Measurements from ENCODE around the gene AMBRA1.

The AMBRA1 gene

DNA sequence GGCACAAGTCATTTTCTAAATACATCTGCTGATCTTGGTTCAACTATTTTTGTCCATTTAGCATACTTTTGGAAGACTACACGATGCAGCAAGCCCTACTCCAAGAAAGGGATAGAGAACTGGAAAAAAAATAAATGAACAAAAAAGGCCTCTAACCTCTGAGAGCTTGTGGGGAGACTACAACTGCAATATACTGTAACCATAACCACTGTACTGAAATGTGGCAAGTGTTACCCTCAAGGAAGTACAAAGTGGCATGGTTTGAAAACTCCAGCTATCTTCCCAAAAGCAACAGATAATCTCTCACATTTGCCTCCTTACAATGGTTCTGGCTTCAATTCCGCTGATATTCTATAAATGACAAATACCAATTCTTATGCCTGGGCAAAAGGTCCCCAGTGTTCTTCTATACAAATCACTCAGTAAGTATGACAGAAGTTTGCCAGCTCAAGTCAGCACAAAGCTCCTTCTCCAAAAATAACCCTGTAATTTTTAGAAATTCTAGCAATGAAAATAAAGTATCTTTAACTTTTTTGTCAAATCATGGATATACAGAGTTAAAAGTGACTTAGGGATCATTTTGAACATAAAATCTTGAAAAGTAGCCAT lies 22.9 kb downstream of the AMBRA1 start:
- DNase-seq: no peak

DNA sequence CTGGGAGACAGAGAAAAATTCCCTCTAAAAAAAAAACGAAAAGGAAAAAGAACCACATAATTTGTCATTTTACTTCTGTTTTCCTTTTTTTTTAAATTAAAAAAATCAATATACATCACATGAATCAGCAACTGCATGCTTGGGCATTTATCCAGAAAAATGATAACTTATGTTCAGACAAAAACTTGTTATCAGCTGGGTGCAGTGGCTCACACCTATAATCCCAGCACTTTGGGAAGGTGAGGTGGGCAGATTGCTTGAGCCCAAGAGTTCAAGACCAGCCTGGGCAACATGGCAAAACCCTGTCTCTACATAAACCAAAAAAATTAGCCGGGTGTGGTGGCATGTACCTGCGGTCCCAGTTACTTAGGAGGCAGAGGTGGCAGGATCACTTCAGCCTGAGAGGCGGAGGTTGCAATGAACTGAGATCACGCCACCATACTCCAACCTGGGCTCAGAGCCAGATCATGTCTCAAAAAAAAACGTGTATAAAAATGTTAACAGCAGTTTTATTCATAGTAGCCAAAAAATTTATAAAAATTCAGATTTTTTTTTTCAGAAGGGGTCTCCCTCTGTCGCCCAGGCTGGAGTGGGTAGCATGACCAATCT lies 28.5 kb downstream of the AMBRA1 start:
- DNase-seq: no peak

DNA sequence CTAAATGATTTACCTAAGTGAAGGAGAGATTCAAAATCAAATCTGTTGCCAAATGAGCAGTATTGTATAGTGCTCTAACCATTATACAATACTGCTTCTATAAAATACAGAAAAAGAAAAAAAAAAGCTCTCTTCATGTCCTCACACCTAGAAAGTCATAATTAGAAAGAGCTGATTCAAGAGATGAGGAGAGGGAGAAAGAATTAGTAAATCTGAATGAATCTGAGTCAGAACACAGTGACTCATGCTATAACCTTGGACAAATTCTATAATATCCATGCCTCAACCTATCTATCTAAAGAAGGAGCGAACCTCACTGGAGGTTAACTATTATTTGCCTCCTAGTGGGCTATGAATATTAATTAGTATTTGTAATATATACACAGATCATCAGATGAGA lies 29.4 kb downstream of the AMBRA1 start:
- no peak for DNase-seq

DNA sequence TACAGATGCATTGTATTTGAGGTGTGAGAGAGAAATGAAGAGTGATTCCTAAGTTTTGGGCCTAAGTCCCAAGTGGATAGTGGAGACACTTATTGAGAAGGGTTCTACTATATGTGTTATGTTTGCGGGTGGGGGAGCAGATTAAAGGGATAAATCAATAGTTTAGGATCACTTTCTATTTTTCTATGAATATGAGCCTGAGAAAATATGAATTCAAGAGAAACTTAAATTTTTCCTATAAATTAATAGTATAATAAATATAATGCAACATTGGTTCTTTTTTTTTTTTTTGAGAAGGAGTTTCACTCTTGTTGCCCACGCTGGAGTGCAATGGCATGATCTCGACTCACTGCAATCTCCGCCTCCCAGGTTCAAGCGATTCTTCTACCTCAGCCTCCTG lies 31.3 kb downstream of the AMBRA1 start:
- no peak for DNase-seq

DNA sequence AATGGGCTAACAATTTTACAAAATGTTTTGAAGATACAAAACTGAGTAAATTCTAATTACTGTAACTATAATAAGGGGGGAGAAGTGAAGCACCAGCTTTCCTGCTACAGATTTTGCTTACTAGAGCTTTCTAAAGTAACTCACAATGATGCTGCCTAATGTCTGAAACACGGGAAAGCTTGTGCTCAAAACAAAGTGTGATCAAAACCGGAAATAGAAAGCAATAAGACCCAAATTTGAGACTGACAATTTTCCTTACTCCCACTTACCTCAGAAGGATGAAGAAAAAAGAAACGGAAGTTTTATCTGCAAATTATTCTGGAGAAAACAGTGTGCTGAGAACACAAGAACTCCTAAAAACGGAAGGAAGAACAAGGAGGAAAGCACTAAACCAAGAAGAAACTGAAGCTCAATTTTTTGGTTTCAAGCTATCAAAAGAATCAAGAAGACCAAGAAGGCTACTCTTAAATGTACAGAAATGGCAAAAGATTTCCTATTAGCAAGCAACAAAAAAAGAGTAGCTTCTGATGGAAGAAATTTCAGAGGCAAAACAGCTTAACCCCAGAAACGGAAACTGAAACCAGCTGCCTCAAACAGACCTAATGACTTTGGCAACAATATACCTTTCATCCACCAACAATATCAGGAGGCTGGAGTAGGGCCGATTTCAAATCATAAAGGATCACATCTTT lies 33.4 kb downstream of the AMBRA1 start:
- DNase-seq: peak; percentile 35

DNA sequence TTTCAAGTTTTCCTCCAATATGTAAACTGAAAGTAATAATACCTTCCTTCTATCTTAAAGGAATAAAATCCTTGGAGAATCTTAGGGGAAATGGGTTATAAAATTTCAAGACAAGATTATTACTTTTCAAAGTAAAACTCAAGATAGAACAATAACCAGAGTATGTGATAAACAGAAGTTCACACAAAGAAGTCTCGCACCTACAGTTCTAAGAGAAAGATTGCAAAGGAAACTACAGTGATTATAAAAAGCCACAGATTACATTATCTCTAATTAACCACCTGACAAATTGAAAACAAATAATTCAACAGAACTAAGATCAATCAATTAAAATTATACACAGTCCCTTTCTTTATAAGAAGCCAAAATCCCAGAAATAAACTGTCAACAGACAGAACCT lies 34.0 kb downstream of the AMBRA1 start:
- DNase-seq: no peak

DNA sequence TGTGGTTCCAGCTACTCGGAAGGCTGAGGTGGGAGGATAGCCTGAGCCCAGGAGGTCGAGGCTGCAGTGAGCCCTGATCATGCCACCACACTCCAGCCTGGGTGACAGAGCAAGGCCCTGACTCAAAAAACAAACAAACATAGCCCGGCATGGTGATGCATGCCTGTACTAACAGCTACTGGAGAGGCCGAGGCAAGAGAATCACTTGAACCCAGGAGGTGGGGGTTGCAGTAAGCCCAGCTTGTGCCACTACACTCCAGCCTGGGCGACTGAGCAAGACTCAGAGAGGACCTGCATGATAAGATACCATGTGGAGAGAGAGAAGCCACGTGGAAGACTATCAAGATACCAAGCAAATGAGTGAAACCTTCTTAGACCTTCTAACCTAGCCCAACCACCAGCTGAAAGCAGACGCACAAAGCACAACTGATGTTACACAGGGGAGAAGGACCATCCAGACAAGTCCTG lies 36.1 kb downstream of the AMBRA1 start:
- DNase-seq: no peak

DNA sequence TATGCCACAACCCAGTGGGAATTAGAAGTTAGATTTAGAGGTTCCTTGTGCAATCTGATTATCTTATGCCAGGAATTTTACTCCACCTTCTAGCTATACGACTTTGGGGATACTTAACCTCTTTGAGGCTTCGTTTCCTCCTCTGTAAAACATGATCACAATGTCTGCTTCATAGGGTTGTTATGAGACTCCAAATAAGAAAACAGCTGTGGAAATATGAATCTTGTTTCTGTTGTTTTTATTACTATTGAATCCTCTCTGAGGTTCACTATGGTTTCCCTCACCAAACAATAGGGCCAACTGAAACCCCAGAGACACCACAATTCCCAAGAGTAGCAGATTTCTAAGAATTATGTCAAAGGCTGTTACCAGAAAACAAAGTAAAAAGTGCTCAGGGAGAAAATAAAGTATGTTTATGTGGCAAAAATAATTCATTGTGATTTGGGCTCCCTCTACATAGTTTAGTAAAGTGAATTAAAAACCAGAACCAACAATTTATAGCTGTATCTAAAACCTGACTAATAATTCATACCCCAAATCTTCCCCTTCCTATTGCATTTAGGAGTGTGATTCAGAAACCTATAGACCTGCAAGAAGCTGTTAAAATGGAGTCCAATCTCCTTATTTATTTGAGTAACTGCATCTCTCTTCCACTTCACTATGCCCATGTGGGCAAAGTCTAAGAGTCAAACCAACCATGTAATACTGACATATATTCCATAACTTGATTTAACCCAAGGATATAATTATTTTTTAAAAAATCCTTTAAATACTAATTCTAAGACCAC lies 38.4 kb downstream of the AMBRA1 start:
- no peak for DNase-seq

DNA sequence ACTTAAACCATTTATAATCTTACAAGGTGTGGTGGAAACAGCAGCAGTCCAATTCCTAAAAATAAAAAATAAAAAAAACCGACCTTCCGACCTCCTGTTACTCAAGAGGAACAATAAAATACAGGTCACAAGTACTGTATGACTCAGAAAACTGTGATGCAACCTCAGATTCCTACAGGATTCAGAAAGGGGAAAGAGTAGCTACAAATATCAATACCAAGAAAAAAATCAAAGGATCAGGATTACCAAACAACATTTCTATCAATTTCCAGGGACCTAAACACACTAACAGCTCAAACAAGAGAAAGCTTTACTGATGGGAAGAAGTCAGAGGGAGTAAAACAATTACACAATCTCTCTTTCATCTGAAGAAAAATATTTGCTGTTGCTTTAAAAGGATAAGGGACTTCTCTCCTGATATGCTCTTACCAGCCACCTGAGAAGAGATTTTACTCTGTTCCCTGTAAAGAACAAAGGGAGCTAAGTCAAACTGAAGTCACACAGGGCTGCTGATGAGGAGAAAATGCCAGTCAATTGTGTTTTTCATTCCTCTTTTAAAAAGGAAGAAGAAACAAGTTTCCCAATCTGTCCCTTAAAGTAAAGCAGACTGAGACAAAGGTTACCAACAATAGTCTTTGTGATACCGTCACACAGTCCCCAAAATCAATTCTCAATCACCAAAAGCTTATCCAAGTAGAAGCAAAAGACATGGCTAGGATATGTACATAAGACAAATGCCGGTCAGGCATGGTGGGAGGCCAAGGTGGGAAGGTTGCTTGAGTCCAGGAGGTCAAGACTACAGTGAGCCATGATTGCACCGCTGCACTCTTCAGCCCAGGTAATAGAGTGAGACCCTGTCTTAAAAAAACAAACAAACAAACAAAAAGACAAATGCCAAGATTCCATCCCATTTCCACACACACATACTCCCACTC lies 39.3 kb downstream of the AMBRA1 start:
- DNase-seq: no peak

DNA sequence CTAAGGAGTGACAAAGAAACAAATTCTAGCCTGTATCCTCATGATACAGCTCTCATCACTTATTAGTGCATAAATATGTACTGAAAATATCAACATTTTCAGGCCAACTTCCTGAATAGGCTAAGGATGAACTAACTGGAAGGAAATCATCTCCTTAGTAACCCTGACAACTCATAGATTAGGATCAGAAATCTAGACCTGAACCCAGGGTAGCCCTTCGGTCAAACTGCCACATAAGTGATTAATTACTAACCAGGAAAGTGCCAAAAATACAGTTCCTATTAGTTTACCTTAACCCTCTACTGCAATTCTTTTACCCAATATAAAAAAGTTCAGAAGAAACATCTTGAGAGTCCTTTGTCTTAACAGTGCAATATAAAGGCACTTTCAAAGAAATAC lies 40.0 kb downstream of the AMBRA1 start:
- no peak for DNase-seq

DNA sequence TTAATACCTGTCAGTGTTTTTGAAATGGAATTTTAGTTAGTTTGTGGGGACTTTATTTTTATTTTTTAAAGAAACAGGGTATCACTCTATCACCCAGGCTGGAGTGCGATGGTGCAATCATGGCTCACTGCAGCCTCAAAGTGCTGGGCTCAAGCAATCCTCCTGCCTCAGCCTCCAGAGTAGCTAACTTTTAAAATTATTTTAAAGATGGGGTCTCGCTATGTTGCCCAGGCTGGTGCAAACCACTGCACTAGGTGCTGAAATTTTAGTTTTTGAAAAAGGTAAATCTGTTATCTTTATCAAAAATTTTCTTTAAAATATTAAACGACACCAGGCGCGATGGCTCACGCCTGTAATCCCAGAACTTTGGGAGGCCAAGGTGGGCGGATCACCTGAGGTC lies 42.6 kb downstream of the AMBRA1 start:
- no peak for DNase-seq

DNA sequence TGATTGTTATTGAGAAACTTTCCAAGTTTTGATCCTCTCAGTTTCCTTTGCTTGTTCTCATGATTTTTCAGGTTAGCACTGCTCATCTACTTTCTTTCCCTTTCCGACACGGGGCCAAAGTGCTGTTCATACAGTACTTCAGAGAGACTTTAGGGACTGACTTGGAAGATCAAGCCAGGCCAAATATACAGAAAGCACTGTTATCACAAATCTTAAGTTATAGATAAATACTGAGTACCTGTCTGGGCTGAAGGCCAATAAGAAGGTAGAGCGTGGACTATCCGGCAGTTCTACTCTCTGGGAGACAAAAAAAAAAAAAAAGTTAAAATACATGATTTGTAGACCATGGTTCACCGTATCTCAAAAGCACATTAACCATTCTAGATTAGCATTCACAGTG lies 46.2 kb downstream of the AMBRA1 start:
- no peak for DNase-seq

DNA sequence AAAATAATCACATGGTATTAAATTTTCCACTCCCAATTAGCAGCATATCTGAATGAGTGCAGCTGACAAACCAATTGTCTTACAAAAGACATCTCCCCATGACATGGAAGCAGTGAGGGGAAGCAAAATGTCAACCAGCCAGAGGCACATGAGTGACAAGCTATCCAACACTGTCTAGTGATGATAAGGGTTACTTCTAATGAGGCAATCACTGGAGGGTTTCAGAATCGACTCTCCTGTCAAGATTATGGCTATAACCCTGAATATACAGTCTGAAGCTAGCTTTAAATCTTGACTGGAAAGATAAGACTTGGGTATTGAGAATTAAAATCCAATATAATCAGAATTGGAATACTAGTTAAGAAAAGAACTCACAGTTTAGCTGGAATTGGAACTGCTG lies 50.3 kb downstream of the AMBRA1 start:
- DNase-seq: no peak

DNA sequence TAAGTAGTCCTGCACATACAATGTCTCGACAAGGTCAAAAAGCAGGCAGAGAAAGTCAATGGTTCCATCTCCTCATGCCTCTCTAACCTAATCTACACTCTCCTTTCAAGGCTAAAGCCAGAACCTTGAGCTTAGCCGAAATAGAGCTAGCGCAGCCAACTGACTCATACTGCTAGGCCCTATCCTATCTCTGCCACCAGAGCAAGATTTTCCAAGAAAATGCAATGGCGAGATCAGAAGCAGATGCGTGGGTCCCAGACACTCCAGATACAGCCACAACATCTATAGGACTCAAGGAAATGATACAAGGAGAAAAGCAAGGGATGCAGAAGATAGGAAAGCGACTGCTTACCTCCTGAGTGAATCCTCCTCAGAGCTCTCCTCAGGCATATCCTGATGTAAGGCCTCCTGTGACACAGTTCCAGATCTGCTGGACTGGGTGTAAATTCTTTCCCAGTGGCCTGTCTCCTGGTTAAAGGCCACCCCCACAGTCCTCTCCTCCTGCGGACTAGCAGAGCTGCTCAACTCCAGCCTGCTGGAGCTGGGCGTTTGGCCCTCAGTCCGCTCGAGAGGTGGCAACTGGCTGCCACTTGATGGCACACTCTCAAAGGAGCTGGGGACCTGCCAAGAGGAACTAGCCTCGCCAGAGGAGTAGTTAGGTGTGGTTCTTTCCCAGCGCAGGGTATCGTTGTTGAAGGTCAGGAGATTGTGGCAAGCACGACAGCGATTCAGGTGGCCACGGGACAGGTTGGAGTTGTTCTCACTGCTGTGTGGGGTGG lies 52.0 kb downstream of the AMBRA1 start:
- DNase-seq: no peak

DNA sequence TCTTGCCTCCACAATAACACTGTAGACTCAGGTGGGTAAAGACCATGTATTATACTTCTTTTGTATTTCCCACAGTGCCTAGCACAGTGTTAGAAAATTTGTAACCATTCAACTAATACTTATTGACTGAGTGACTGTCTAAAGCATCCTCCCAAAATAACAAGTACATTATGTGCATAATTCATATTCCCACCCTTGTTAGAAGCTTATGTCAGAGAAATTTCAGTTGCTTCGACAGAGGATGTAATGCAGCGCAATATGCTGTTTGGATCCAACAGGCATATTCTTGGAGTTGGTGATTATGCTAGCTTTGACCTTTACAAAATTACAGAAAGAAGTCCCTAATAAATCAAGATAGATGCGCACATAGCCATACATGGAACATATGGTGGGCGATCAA lies 53.0 kb downstream of the AMBRA1 start:
- DNase-seq: no peak

DNA sequence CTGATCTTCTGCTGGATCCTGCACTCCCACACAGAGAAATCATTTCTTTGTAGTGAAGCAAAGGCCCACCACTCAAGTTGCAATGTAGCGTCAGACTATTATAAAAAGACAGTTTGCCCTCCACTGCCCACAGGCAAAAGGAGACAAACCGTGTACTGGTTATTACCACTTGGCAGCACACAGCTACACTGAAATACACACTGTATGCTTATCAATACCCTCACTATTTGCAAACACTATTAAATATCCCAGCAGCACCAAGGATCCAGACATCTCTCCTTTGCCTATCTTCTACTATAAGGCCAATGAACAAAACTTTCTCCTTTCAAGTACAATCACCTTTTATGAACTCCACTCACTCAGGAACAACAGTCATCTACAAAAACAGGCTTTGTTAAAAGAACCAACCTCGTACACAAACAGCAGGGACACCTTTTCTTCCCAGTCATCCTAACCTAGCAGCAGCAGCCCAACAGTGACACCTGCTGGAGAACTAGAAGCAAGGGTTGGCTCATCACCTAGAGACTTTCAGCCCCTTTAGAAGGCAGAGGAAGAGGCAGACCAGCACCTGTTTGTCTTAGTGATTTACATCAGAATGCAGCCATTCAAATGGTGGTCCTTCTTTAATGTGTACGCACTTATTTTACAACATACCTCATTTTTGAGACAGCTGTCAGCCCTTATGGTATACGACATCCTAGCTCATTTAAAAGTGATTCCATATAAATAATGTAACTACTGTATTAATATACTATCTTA lies 56.1 kb downstream of the AMBRA1 start:
- DNase-seq: peak; percentile 81

DNA sequence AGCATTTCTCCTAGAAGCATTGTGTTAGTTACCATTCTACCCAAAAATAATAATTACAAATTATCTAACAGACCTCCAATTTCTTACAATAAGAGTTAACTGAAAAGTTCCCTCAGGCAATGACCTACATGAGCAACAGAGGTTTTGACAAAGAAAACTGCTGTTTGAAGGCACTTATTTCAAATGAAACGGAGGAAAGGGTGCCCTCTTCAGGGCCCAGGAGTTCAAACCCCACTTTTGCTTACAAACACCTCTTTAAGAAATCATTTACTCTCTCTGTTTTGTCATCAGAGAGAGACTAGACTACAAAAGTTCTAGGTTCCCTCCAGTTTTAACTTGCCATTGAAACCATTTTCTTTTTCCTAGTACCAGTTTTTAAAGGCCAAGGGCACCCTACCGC lies 56.7 kb downstream of the AMBRA1 start:
- DNase-seq: no peak

DNA sequence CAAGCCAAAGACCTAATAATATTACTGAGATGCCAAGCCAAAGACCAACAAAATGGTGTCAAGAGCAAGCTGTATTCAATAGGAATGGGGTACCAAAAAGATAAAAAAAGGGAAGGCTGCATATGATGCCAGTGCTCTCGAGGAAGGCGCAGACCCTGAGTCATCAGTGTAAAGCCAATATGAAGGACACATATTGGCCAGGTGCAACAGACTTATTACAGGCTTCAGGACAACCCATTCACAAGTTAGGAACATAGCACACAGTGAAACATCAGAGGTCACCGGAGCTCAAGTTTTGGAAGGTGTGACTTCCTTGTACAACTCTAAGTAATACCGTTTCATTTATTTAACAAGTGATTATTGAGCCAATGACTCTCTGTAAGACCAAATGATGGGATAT lies 58.1 kb downstream of the AMBRA1 start:
- no peak for DNase-seq

DNA sequence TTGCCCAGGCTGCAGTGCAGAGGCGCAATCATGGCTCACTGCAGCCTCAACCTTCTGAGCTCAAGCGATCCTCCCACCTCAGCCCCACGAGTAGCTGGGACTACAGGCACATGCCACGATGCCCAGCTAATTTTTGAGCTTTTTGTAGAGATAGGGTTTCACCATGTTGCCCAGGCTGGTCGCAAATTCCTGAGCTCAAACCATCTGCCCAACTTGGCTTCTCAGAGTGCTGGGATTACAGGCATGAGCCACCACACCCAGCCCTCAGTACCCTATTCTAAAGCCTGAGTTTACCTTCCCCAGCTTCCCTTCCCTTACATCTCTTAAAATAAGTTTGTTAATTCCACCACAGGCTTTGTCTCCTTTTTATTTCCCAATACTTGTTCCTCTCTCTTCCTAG lies 59.1 kb downstream of the AMBRA1 start:
- no peak for DNase-seq

DNA sequence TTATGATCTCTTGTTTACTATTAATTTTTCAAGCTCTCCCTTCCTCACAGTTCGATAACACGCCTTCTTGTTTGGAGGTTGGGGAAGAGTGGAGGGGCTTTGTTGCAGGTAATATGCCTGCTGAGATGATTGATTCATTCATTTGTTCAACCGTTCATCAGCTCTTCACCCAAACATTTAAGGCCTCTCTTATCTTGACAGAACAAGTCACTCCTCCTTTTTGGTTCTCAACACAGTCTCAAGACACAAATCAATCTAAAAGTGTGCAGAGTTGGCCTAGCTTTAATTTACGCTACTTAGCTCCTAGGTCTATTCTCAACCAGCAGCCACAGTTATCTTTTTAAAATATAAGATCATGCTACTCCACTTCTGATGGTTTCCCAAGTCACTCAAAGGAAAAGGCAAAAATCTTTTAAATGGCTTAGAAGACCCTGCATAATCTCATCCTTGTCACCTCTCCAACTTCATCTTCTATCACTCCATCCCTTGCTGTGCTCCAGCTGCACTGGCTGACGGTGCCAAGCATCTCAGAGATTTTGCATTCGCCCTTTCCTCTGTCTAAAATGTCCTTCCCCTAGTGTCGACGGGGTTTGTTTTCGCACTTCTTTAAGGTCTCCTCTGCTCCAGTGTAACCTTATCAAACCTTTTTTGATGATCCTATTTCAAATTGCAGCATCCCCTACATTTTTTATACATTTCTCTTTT lies 60.3 kb downstream of the AMBRA1 start:
- DNase-seq: no peak

All from NCI-H1436 (cell line).